Parathyroid adenoma (tissue), 2 donors: Measurements from ENCODE around the gene EEF2KMT.

Experiments
- H2AFZ ChIP-seq: fragments of 300-600 bp; sonication (generic); one replicate; pipeline ENCODE4 v1.7.0; 2017; ENCODE audit warnings: antibody characterized with exemption, mild to moderate bottlenecking
- H3K27ac ChIP-seq: fragments of 300-600 bp; sonication (generic); one replicate; pipeline ENCODE4 v1.7.0; 2017
- H3K27me3 ChIP-seq: fragments of 300-600 bp; sonication (generic); one replicate; pipeline ENCODE4 v1.7.0; 2017; ENCODE audit warnings: low read length; ENCODE audit not compliant: control insufficient read depth, insufficient read depth
- H3K36me3 ChIP-seq: fragments of 300-600 bp; sonication (generic); one replicate; pipeline ENCODE4 v1.7.0; 2017; ENCODE audit warnings: low read length; ENCODE audit not compliant: control insufficient read depth, insufficient read depth
- H3K4me1 ChIP-seq: fragments of 300-600 bp; sonication (generic); one replicate; pipeline ENCODE4 v1.7.0; 2017; ENCODE audit warnings: control low read depth
- H3K4me2 ChIP-seq: fragments of 300-600 bp; sonication (generic); one replicate; pipeline ENCODE4 v1.7.0; 2017; ENCODE audit warnings: low read length
- H3K4me3 ChIP-seq: fragments of 300-600 bp; sonication (generic); one replicate; pipeline ENCODE4 v1.7.0; 2017; ENCODE audit warnings: low read depth, low read length
- H3K79me2 ChIP-seq: fragments of 300-600 bp; sonication (generic); one replicate; pipeline ENCODE4 v1.7.0; 2017; ENCODE audit warnings: control low read depth
- H3K9ac ChIP-seq: fragments of 300-600 bp; sonication (generic); one replicate; pipeline ENCODE4 v1.7.0; 2017; ENCODE audit warnings: mild to moderate bottlenecking
- H3K9me3 ChIP-seq: fragments of 300-600 bp; sonication (generic); one replicate; pipeline ENCODE4 v1.7.0; 2017; ENCODE audit warnings: low read length; ENCODE audit not compliant: control insufficient read depth
- TF ChIP-seq, protein P1 (sequence below): fragments of 300-600 bp; sonication (generic); IDR thresholded peaks from one replicate; pipeline ENCODE4 v1.7.0; 2017; ENCODE audit warnings: antibody characterized with exemption, mild to moderate bottlenecking
- donor health status: primary hyperparathyroidism.

EEF2KMT gene

GRCh38 chr16:5042574-5043171 lies 54.9 kb downstream of the EEF2KMT start:
- Histone ChIP-seq H3K79me2 (peaks cover 6% of the 10 kb centered on the region), H3K36me3 (no peaks in the 10 kb centered on the region), H3K9me3 (no peaks in the 10 kb centered on the region), H3K27me3 (no peaks in the 10 kb centered on the region), H3K27ac (no peak overlapping the region), H3K4me3 (no peak overlapping the region), H3K4me1 (no peaks in the 10 kb centered on the region), H3K4me2 (no peak overlapping the region), H3K9ac (no peak overlapping the region), H2AFZ (no peak overlapping the region)
- TF ChIP-seq, protein P1, sequence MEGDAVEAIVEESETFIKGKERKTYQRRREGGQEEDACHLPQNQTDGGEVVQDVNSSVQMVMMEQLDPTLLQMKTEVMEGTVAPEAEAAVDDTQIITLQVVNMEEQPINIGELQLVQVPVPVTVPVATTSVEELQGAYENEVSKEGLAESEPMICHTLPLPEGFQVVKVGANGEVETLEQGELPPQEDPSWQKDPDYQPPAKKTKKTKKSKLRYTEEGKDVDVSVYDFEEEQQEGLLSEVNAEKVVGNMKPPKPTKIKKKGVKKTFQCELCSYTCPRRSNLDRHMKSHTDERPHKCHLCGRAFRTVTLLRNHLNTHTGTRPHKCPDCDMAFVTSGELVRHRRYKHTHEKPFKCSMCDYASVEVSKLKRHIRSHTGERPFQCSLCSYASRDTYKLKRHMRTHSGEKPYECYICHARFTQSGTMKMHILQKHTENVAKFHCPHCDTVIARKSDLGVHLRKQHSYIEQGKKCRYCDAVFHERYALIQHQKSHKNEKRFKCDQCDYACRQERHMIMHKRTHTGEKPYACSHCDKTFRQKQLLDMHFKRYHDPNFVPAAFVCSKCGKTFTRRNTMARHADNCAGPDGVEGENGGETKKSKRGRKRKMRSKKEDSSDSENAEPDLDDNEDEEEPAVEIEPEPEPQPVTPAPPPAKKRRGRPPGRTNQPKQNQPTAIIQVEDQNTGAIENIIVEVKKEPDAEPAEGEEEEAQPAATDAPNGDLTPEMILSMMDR = no peak

DNA sequence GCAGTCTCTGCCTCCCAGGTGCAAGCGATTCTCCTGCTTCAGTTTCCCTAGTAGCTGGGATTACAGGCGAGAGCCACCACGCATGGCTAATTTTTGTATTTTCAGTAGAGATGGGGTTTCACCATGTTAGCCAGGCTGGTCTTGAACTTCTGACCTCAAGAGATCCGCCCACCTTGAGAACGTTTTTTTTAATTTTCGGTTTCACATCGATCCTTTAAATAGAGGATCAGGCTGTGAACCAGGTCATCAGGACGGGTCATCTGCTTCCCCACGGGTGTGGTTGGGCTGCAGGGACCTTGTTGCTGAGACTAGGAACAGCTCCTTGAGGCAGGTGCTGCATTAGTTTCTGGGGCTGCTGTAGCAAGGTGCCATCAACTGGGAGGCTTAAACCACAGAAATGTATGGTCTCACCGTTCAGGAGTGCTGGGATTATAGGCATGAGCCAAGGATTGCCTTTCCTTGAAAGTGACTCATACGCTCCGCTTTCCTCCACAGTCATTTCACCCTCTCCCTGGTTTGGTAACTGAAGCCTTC lies 55.9 kb downstream of the EEF2KMT start:
- Histone ChIP-seq H2AFZ (no peak overlapping the region), H3K36me3 (no peaks in the 10 kb centered on the region), H3K4me1 (no peaks in the 10 kb centered on the region), H3K27me3 (no peaks in the 10 kb centered on the region), H3K4me2 (no peak overlapping the region), H3K4me3 (no peak overlapping the region), H3K9me3 (no peaks in the 10 kb centered on the region), H3K27ac (no peak overlapping the region), H3K9ac (no peak overlapping the region), H3K79me2 (peaks cover 6% of the 10 kb centered on the region)
- TF ChIP-seq, protein P1 = no peak

GRCh38 chr16:5040451-5040850 lies 57.1 kb downstream of the EEF2KMT start:
- Histone ChIP-seq H3K4me3 (no peak overlapping the region), H3K9ac (no peak overlapping the region), H3K4me1 (no peaks in the 10 kb centered on the region), H3K79me2 (peaks cover 6% of the 10 kb centered on the region), H3K27me3 (no peaks in the 10 kb centered on the region), H3K9me3 (no peaks in the 10 kb centered on the region), H3K36me3 (no peaks in the 10 kb centered on the region), H3K4me2 (no peak overlapping the region), H2AFZ (no peak overlapping the region), H3K27ac (no peak overlapping the region)
- TF ChIP-seq, protein P1 = no peak

DNA sequence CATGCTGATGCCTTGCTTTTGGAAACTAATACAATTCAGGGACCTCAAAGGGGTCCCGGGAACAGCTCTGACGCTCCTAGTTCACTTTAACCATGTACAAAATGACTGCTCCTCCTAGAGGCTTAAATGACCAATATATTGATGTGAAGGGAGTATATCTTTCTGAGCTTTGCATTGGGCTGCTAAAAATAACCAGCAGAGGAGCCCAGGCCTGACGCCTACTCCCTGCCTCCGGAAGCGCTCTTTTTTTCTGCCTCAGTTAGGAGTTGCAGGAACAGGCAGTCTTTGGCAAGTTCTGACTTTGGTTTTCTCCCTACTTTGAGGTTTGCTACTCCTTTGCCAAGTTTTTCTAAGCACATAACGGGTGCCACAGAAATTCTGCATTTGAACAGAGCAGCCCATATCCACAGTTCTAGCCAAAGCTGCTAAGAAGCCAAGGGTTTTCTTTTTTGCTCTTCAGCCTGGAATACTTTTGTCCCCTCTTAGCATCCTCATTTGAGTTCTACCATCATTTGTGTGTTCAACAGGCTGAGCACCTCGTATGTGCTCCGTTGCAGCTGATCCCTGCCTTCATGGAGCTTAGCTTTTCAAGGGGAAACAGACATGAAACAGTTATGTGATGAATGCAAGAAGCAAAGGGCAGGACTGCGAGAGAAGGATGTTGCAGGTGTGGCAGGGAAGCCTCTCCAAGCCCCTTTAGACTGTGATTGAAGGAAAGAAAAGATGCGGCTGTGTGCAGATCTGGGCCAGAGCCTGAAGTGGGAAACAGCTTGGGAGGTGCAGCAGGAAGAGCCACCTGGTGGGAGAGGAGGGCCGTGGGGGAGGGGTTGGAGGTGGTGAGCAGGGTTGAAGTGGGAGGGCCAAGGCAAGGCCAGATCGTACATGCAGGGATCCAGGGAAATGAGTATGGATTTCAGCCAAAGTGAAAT lies 61.1 kb downstream of the EEF2KMT start:
- Histone ChIP-seq H3K27ac (no peak overlapping the region), H2AFZ (no peak overlapping the region)

More for the DNA sequence above, 61.1 kb downstream of the EEF2KMT start:
- Histone ChIP-seq H3K27me3 (no peaks in the 10 kb centered on the region), H3K36me3 (no peaks in the 10 kb centered on the region), H3K9ac (no peak overlapping the region), H3K4me2 (no peak overlapping the region), H3K4me1 (peaks cover 11% of the 10 kb centered on the region), H3K4me3 (no peak overlapping the region), H3K79me2 (no peaks in the 10 kb centered on the region), H3K9me3 (no peaks in the 10 kb centered on the region)
- TF ChIP-seq, protein P1 = no peak
